H1 (cell line): ENCODE results near the gene HIVEP3. TPM values are rescaled to one million over a fixed set of nuclear protein-coding genes. Genes with fewer than 3 reads are reported as not detected.

Source experiments
- CTCF ChIA-PET: fragments of 300-600 bp; sonication (Branson Sonifier 250); formaldehyde crosslinking; loops from one replicate; lab custom pipeline; 2021; ENCODE audit not compliant: partially characterized antibody; lab: Charles Lee
- POLR2A ChIA-PET: fragments of 300-600 bp; sonication (Branson Sonifier 250); formaldehyde crosslinking; loops from one replicate; lab custom pipeline; 2021; ENCODE audit warnings: inconsistent platforms; ENCODE audit not compliant: partially characterized antibody; lab: Charles Lee
- DNase-seq, 2 experiments: peaks; one replicate each; pipeline versions ENCODE4 v3.0.0 to v3.0.0-alpha.2; 2010 to 2022; ENCODE audit warnings: low spot score in 2 of 2, low read depth in 1 of 2, mixed read lengths in 1 of 2
- FAIRE-seq: peaks from 2 replicates; lab custom pipeline; 2011; peaks lifted over from hg19 to GRCh38; lab: Jason Lieb, UNC
- H2AFZ ChIP-seq: 2 replicates; pipeline ENCODE4 v1.8.1; 2012; ENCODE audit warnings: low read length, inconsistent platforms
- H2AK5ac ChIP-seq: 2 replicates; pipeline ENCODE4 v1.6.1; 2013; ENCODE audit warnings: low read depth, low read length
- H2BK120ac ChIP-seq: replicated peaks from 2 replicates; pipeline ENCODE3; 2013; ENCODE audit warnings: low read depth, low read length, inconsistent platforms
- H2BK12ac ChIP-seq: 2 replicates; pipeline ENCODE4 v1.6.1; 2013; ENCODE audit warnings: low read depth, low read length
- H2BK15ac ChIP-seq: 2 replicates; pipeline ENCODE4 v1.6.1; 2013; ENCODE audit warnings: low read length
- H2BK20ac ChIP-seq: 2 replicates; pipeline ENCODE4 v1.6.1; 2013; ENCODE audit warnings: low read length
- H2BK5ac ChIP-seq: 2 replicates; pipeline ENCODE4 v1.6.1; 2013; ENCODE audit warnings: low read depth, low read length
- H3K14ac ChIP-seq: 2 replicates; pipeline ENCODE4 v1.6.1; 2013; ENCODE audit warnings: inconsistent platforms; ENCODE audit not compliant: insufficient read length
- H3K18ac ChIP-seq: 2 replicates; pipeline ENCODE4 v1.6.1; 2013; ENCODE audit warnings: low read length; ENCODE audit errors: extremely low read depth
- H3K23ac ChIP-seq: 2 replicates; pipeline ENCODE4 v1.6.1; 2013; ENCODE audit warnings: inconsistent platforms; ENCODE audit not compliant: insufficient read length
- H3K23me2 ChIP-seq: 2 replicates; pipeline ENCODE4 v1.6.1; 2013; ENCODE audit warnings: low read depth, low read length
- H3K27ac ChIP-seq: 2 replicates; pipeline ENCODE4 v1.6.1; 2011; ENCODE audit warnings: low read depth, low read length, inconsistent platforms
- H3K27me3 ChIP-seq, 4 experiments: replicated peaks in 1 of 4; 1 replicate in 1 of 4; 2 replicates in 3 of 4; pipeline versions ENCODE4 v1.6.1 to v1.8.1; 2011 to 2013; ENCODE audit warnings: low read length in 3 of 4, mild to moderate bottlenecking in 3 of 4, inconsistent platforms in 2 of 4, mixed read lengths in 2 of 4, moderate library complexity in 1 of 4; ENCODE audit not compliant: control insufficient read depth in 3 of 4, insufficient read depth in 3 of 4; ENCODE audit errors: extremely low read depth in 1 of 4
- H3K36me3 ChIP-seq, 4 experiments: 2 replicates each; pipeline versions ENCODE4 v1.6.1 to v1.8.1; 2011 to 2013; ENCODE audit warnings: mild to moderate bottlenecking in 4 of 4, low read length in 3 of 4, moderate library complexity in 2 of 4, control low read depth in 1 of 4, inconsistent platforms in 1 of 4; ENCODE audit not compliant: insufficient read depth in 4 of 4, control insufficient read depth in 2 of 4
- H3K4ac ChIP-seq: replicated peaks from 2 replicates; pipeline ENCODE3; 2013; ENCODE audit warnings: low read length, low read depth, mixed read lengths, inconsistent platforms; ENCODE audit not compliant: insufficient read length
- H3K4me1 ChIP-seq, 4 experiments: replicated peaks in 1 of 4; 1 replicate in 1 of 4; 2 replicates in 3 of 4; pipeline versions ENCODE4 v1.6.1 to v1.8.1; 2011 to 2013; ENCODE audit warnings: low read length in 3 of 4, inconsistent platforms in 2 of 4, mixed read lengths in 1 of 4; ENCODE audit not compliant: insufficient read depth in 4 of 4, control insufficient read depth in 3 of 4
- H3K4me2 ChIP-seq, 2 experiments: 2 replicates each; pipeline versions ENCODE4 v1.6.1 to v1.8.1; 2011 to 2013; ENCODE audit warnings: low read depth in 2 of 2, low read length in 2 of 2, control low read depth in 1 of 2, inconsistent platforms in 1 of 2, mild to moderate bottlenecking in 1 of 2; ENCODE audit not compliant: insufficient read depth in 1 of 2
- H3K4me3 ChIP-seq, 4 experiments: fragments of 200-600, 300-600 bp in 1 of 4; sonication (generic), shearing (Covaris generic), sonication (Bioruptor Twin) in 1 of 4; 2 replicates each; pipeline versions ENCODE4 v1.5.1 to v1.8.1; 2011 to 2016; ENCODE audit warnings: low read length in 4 of 4, low read depth in 3 of 4, control low read depth in 2 of 4, inconsistent platforms in 2 of 4, mild to moderate bottlenecking in 2 of 4, mixed read lengths in 1 of 4, moderate library complexity in 1 of 4; ENCODE audit not compliant: insufficient read depth in 2 of 4; ENCODE audit errors: extremely low read depth in 1 of 4
- H3K56ac ChIP-seq: replicated peaks from 2 replicates; pipeline ENCODE3; 2013; ENCODE audit warnings: low read depth, mild to moderate bottlenecking, mixed read lengths, low read length, inconsistent platforms; ENCODE audit not compliant: insufficient read length
- H3K79me1 ChIP-seq: 2 replicates; pipeline ENCODE4 v1.6.1; 2013; ENCODE audit warnings: low read depth, low read length, control low read depth
- H3K79me2 ChIP-seq, 2 experiments: 2 replicates each; pipeline versions ENCODE4 v1.6.1 to v1.8.1; 2012 to 2013; ENCODE audit warnings: low read length in 2 of 2, mild to moderate bottlenecking in 2 of 2, inconsistent platforms in 1 of 2; ENCODE audit not compliant: insufficient read depth in 2 of 2, control insufficient read depth in 1 of 2
- H3K9ac ChIP-seq, 4 experiments: replicated peaks in 1 of 4; 1 replicate in 1 of 4; 2 replicates in 3 of 4; pipeline versions ENCODE4 v1.6.1 to v1.8.1; 2011 to 2013; ENCODE audit warnings: low read depth in 3 of 4, low read length in 3 of 4, control low read depth in 2 of 4, mild to moderate bottlenecking in 2 of 4, moderate library complexity in 2 of 4, inconsistent platforms in 1 of 4; ENCODE audit errors: extremely low read depth in 1 of 4
- H3K9me3 ChIP-seq, 2 experiments: 2 replicates each; pipeline versions ENCODE4 v1.6.1 to v1.8.1; 2012 to 2013; ENCODE audit warnings: mild to moderate bottlenecking in 2 of 2, moderate library complexity in 2 of 2, control low read depth in 1 of 2, inconsistent platforms in 1 of 2, low read depth in 1 of 2, low read length in 1 of 2, mixed read lengths in 1 of 2; ENCODE audit not compliant: insufficient read depth in 2 of 2
- H4K20me1 ChIP-seq, 2 experiments: replicated peaks in 1 of 2; 2 replicates each; pipeline versions ENCODE3 to v1.8.1; 2011 to 2013; ENCODE audit warnings: inconsistent platforms in 2 of 2, low read length in 2 of 2, mild to moderate bottlenecking in 1 of 2; ENCODE audit not compliant: insufficient read depth in 2 of 2, control insufficient read depth in 1 of 2
- H4K5ac ChIP-seq: 2 replicates; pipeline ENCODE4 v1.6.1; 2013; ENCODE audit warnings: low read length, low read depth, mixed read lengths, inconsistent platforms; ENCODE audit not compliant: insufficient read length
- H4K8ac ChIP-seq: 2 replicates; pipeline ENCODE4 v1.8.0; 2013; ENCODE audit warnings: mild to moderate bottlenecking, moderate library complexity, low read length, inconsistent platforms; ENCODE audit not compliant: insufficient read depth; ENCODE audit errors: extremely low read depth
- H4K91ac ChIP-seq: replicated peaks from 2 replicates; pipeline ENCODE3; 2013; ENCODE audit warnings: low read length, mixed read lengths, inconsistent platforms; ENCODE audit not compliant: insufficient read length
- CREB1 ChIP-seq: IDR thresholded peaks from 2 replicates; pipeline ENCODE4 v1.6.1; 2012; ENCODE audit warnings: inconsistent platforms
- FOSL1 ChIP-seq: IDR thresholded peaks from 2 replicates; pipeline ENCODE4 v1.6.1; 2011; ENCODE audit warnings: mild to moderate bottlenecking, low read depth, low read length, moderate library complexity; ENCODE audit not compliant: insufficient read depth
- GTF2F1 ChIP-seq: IDR thresholded peaks from 2 replicates; pipeline ENCODE4 v1.6.1; 2012; ENCODE audit warnings: low read depth, low read length, improper control_type of control experiment, borderline replicate concordance
- POLR2AphosphoS5 ChIP-seq: IDR thresholded peaks from 2 replicates; pipeline ENCODE4 v1.6.1; 2011; ENCODE audit warnings: low read depth, low read length
- WGBS, 2 experiments: shearing (Covaris generic) in 1 of 2; methylation state at CpG; one replicate each; pipeline versions ENCODE4 v1.1.6 to v1.1.7; 2013 to 2015; ENCODE audit warnings: low lambda C conversion rate in 2 of 2, mixed read lengths in 2 of 2, inconsistent platforms in 1 of 2, low coverage in 1 of 2, missing lambda C conversion rate in 1 of 2; ENCODE audit not compliant: insufficient replicate concordance in 2 of 2, insufficient coverage in 1 of 2, insufficient read length in 1 of 2; ENCODE audit errors: extremely low coverage in 1 of 2, missing lambda C conversion rate in 1 of 2; 5-methylcytosine and 5-hydroxymethylcytosine counted together
- polyA plus RNA-seq, 7 experiments: library from polyadenylated mRNA; depleted of rRNA in 3 of 7; stranded (reverse) in 5 of 7; unstranded in 2 of 7; fragments of >200 nt in 5 of 7; fragments of 200-250 nt in 2 of 7; gene quantifications; 1 replicate in 5 of 7; 2 replicates in 1 of 7; 4 replicates in 1 of 7; pipeline versions ENCODE4 v1.2.1 to v1.2.3, GENCODE V29; 2011 to 2013; ENCODE audit warnings: missing spikeins in 2 of 7, mixed read lengths in 2 of 7
- total RNA-seq: library from RNA; stranded (reverse); fragmentation: NEBNext Ultra II Directional; extraction: Animal tissue kit (Norgen Biotek cat#: 25700); gene quantifications from 2 replicates; pipeline ENCODE4 v1.2.1, GENCODE V29; 2021

Gene HIVEP3
- total and polyA plus RNA-seq, 2 of the 8 experiments (the other 6 are each of a cell fraction or from before 2014, with no cell fraction given) = 0.24 to 0.69 TPM

- Histone ChIP-seq H2BK20ac (no peak overlapping the region), H3K79me2 (no peaks in the 10 kb centered on the region), H2BK5ac (no peak overlapping the region), H3K79me1 (no peaks in the 10 kb centered on the region), H2AK5ac (no peak overlapping the region), H3K14ac (no peak overlapping the region), H3K9ac (no peak overlapping the region), H2BK12ac (no peak overlapping the region), H3K4me1 (no peaks in the 10 kb centered on the region), H3K27ac (no peak overlapping the region), H4K20me1 (peaks cover 0 to 5% of the 10 kb centered on the region in 2 experiments), H3K4ac (no peak overlapping the region), H3K9me3 (no peaks in the 10 kb centered on the region), H2AFZ (no peak overlapping the region), H3K56ac (no peak overlapping the region), H3K18ac (no peak overlapping the region), H3K4me2 (no peak overlapping the region), H3K4me3 (no peak overlapping the region), H3K23me2 (peaks cover 6% of the 10 kb centered on the region; the same call in 1 of the 2 replicates), H3K23ac (no peak overlapping the region), H2BK120ac (no peak overlapping the region), H4K5ac (no peak overlapping the region), H4K91ac (no peak overlapping the region), H2BK15ac (no peak overlapping the region), H3K36me3 (no peaks in the 10 kb centered on the region), H3K27me3 (no peaks in the 10 kb centered on the region), H4K8ac (no peak overlapping the region)
- DNase-seq (no peak), FAIRE-seq (no peak)
- no peak for TF ChIP-seq CREB1
- TF ChIP-seq GTF2F1 = no peak
- no peak for TF ChIP-seq FOSL1
- TF ChIP-seq POLR2AphosphoS5 = no peak
- WGBS, 2 experiments = 77% methylated on average over 6 of the region's 6 CpGs; no CpG with 5 or more reads in 1 of the 2 experiments
- CTCF ChIA-PET = interaction anchor here (1.1 to 1.5 kb wide), 3 partner anchors 11 to 317 kb away, joined by 3 to 5 read pairs (median 4); no protein-coding TSS in a partner anchor
- POLR2A ChIA-PET = no interaction called here
Measured at GRCh38 chr1:41890825-41891198, 27.9 kb downstream of the HIVEP3 start.
